Activated T-helper 1 cell treated with anti-CD3 and anti-CD28 coated beads, Interleukin-12 subunit alpha, Interleukin-12 subunit beta, Interleukin-2, Interleukin-4 antibody, amounts not matched to agents 30 ng/mL and 10 ng/mL and 1 ng/mL, durations not matched to agents 14 hours and 24 hours and 36 hours (primary cell): ENCODE results near the gene TUBB8. TPM values are rescaled to one million over a fixed set of nuclear protein-coding genes. Genes with fewer than 3 reads are reported as not detected.
"Not testable (repeated sequence)": the region's sequence is repeated elsewhere in the genome, so short reads cannot be mapped to it uniquely, and the experiment has no call there.

Experiments used
- DNase-seq: peaks from one replicate; pipeline ENCODE4 v3.0.0; 2021; ENCODE audit warnings: low spot score
- H3K27ac Mint-ChIP-seq: one replicate; pipeline ENCODE4 v1.8.0; 2021; ENCODE audit warnings: mild to moderate bottlenecking, mixed read lengths
- H3K27me3 Mint-ChIP-seq: one replicate; pipeline ENCODE4 v1.8.0; 2022; ENCODE audit warnings: mild to moderate bottlenecking, moderate library complexity, mixed read lengths; ENCODE audit not compliant: insufficient read depth
- H3K36me3 Mint-ChIP-seq: one replicate; pipeline ENCODE4 v1.8.0; 2021; ENCODE audit warnings: low read depth, mixed read lengths
- H3K4me1 Mint-ChIP-seq: one replicate; pipeline ENCODE4 v1.8.0; 2021; ENCODE audit warnings: low read depth, mixed read lengths
- H3K4me3 Mint-ChIP-seq: one replicate; pipeline ENCODE4 v1.8.0; 2021; ENCODE audit warnings: mild to moderate bottlenecking, moderate library complexity, mixed read lengths
- H3K9me3 Mint-ChIP-seq: one replicate; pipeline ENCODE4 v1.8.0; 2021; ENCODE audit warnings: mixed read lengths
- intact Hi-C: fragments of 100-400 bp; cut with micrococcal nuclease; formaldehyde crosslinking; loops from one replicate; pipeline ENCODE4 v1.15.1; 2024
- total RNA-seq: library from RNA; stranded (reverse); gene quantifications from 2 replicates; pipeline ENCODE4 v1.2.3, GENCODE V29; 2022

TUBB8 gene
- total RNA-seq, 1 donor from 2014 or later: not detected

DNA sequence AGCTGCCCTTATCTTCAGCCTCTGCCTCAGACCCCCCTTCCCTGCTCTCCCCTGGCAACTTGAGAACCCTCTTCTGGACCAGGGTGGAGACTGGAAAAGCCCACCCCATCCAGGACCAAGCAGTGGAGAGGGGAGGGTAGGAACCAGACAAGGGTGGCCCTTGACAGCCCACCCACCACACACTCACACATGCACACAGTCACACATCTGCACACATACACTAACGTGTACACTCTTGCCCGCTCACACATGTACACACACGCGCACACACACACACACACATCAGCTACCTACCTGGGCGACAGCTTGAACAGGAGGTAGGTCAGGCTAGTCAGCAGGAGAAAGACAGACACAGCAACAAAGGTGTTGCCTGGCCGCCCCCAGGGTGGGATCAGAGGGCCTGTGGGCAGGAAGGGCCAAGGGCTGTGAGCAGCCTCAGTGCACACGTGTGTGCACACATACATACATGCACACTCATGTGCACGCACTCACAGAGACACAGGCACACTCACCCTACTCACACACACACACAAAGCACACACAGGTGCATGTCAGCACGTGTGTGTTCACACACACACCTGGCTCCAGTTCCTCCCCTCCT is 34.9 kb upstream of the TUBB8 start:
- Mint-ChIP-seq H3K4me3 (no peak overlapping the region), H3K4me1 (no peaks in the 10 kb centered on the region), H3K27me3 (peaks cover 4% of the 10 kb centered on the region), H3K36me3 (no peaks in the 10 kb centered on the region), H3K27ac (no peak overlapping the region), H3K9me3 (no peaks in the 10 kb centered on the region)
- no peak for DNase-seq
- intact Hi-C loops: no loop called here

- intact Hi-C loops: no loop called here
- H3K27ac Mint-ChIP-seq: no peak overlapping the region
- H3K9me3 Mint-ChIP-seq: no peaks in the 10 kb centered on the region
- H3K4me3 Mint-ChIP-seq: no peak overlapping the region
- H3K36me3 Mint-ChIP-seq: no peaks in the 10 kb centered on the region
- peaks cover 10% of the 10 kb centered on the region for H3K27me3 Mint-ChIP-seq
- no peaks in the 10 kb centered on the region for H3K4me1 Mint-ChIP-seq
- DNase-seq: no peak
Observed at GRCh38 chr10:80477-81105, 31.5 kb upstream of the TUBB8 start.

DNA sequence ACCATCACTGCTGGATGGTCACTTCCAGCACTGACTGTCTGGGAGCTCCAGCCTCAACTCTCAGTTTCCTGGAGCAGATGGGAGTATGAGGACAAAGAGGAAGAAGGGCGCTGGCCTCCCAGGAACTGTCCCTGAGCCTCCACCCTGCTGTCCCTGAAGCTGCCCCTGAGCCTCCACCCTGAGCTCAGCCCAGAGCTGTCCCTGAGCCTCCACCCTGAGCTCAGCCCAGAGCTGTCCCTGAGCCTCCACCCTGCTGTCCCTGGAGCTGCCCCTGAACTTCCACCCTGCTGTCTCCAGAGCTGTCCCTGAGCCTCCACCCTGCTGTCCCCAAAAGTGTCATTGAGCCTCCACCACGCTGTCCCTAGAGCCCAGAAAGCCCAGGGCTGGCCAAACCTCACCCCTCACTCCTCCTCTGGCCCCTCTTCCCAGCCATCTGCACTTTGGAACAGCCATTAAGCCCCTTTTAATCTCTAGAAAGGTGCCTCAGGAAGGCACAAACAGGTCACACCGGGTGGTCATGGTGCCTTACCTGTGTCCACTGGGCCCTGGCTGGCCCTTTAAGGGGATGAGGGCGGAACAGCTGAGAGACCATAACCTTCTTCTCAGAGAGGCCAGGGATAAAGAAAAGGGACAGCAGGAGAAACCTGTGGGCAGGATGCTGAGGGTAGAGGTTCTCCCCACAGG is 30.6 kb upstream of the TUBB8 start:
- H3K4me1 Mint-ChIP-seq: no peaks in the 10 kb centered on the region
- no peak for DNase-seq
- H3K27ac Mint-ChIP-seq: no peak overlapping the region
- no peak overlapping the region for H3K4me3 Mint-ChIP-seq
- peaks cover 15% of the 10 kb centered on the region for H3K27me3 Mint-ChIP-seq
- H3K36me3 Mint-ChIP-seq: no peaks in the 10 kb centered on the region
- intact Hi-C loops: no loop called here
- H3K9me3 Mint-ChIP-seq: no peaks in the 10 kb centered on the region

DNA sequence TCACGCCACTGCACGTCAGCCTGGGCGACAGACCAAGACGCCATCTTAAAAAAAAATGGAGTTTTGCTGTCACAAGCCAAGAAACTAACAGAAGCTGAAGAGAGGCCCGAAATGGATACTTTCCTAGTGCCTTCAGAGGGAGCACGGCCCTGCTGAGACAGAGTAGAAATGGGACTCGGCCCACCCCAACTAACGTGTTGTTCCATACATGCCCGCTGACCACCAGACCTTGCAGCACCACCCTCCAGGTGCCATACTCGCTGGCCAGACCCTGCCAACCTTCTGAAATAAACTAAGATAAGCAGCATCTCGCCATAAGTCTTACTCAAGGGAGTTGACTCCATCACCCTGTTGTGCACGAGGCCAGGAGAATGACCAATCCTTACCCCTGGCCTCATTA is 29.5 kb upstream of the TUBB8 start:
- Mint-ChIP-seq H3K36me3 (no peaks in the 10 kb centered on the region), H3K27ac (no peak overlapping the region)
- no peak for DNase-seq

DNA sequence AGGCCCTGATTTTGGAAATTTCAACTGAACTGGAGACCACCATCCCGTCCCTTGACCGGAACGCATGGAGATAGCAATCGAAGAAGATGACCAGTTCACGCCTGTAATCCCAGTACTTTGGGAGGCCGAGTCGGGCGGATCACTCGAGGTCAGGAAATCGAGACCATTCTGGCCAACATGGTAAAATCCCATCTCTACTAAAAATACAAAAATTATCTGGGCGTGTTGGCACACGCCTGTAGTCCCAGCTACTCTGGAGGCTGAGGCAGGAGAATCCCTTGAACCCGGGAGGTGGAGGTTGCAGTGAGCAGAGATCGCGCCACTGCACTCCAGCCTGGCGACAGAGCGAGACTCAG is 25.1 kb upstream of the TUBB8 start:
- H3K9me3 Mint-ChIP-seq, H3K36me3 Mint-ChIP-seq, intact Hi-C loops, H3K27ac Mint-ChIP-seq, DNase-seq, H3K4me1 Mint-ChIP-seq: not testable (repeated sequence)
- Mint-ChIP-seq H3K27me3 (peaks cover 29% of the 10 kb centered on the region), H3K4me3 (peak overlapping the region; percentile 78)

More for the DNA sequence above, 29.5 kb upstream of the TUBB8 start:
- Mint-ChIP-seq H3K9me3 (no peaks in the 10 kb centered on the region), H3K27me3 (peaks cover 22% of the 10 kb centered on the region), H3K4me1 (no peaks in the 10 kb centered on the region), H3K4me3 (no peak overlapping the region)
- intact Hi-C loops: no loop called here

- H3K9me3 Mint-ChIP-seq, H3K27ac Mint-ChIP-seq, intact Hi-C loops, H3K36me3 Mint-ChIP-seq, H3K4me1 Mint-ChIP-seq: not testable (repeated sequence)
- H3K4me3 Mint-ChIP-seq: peak overlapping the region; percentile 78
- peak; percentile 18 for DNase-seq
- H3K27me3 Mint-ChIP-seq: peaks cover 24% of the 10 kb centered on the region
Observed at GRCh38 chr10:73543-74265, 24.6 kb upstream of the TUBB8 start.

DNA sequence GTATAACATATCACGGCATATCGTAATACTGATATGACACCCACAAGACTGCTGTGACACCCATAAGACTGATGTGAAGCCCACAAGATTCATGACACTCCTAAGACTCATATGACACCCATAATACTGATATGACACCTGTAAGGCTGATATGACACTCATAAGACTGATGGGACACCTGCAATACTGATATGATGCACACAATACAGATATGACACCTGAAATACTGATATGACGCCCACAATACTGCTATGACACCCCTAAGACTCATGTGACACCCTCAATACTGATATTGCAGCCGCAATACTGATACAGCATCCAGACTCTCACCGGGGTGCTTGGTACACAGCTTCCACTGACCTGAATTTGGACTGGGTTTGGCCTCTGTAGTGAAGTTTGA is 19.1 kb upstream of the TUBB8 start:
- H3K36me3 Mint-ChIP-seq, H3K4me3 Mint-ChIP-seq, H3K27ac Mint-ChIP-seq, H3K4me1 Mint-ChIP-seq, DNase-seq, intact Hi-C loops, H3K9me3 Mint-ChIP-seq: not testable (repeated sequence)
- peaks cover 12% of the 10 kb centered on the region for H3K27me3 Mint-ChIP-seq

DNA sequence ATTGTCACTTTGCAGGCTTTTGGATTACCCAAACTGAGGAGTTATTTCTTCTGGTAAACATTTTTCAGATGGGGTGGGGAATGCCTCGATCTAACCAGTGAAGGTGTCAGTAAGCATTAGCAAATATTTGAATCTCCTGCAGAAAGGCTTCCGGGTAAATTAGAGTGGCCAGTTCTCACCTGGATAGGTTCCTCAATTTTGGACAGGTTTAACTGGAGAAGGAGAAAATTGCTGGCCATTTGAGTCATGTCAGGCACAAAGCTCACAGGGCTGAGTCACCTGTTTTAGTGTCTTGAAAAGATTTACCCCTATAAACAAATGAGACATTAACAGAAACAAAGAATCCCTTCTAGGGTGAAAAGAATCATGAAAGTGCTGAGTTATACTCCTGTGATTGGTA is 830 bp upstream of the TUBB8 start:
- H3K4me3 Mint-ChIP-seq, H3K4me1 Mint-ChIP-seq: not testable (repeated sequence)

DNA sequence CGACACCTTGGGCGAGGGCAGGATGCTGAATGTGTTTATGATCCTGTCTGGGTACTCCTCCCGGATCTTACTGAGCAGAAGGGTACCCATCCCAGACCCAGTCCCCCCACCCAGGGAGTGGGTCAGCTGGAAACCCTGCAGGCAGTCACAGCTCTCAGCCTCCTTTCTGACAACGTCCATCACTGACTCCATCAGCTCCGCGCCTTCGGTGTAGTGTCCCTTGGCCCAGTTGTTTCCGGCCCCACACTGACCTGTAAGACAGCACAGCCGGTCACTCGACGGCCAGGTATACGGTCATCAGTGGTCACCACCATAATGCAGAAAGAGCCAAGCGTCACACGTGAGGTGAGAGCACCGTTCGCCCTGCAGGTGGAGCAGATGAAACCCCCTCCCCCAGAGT is 1.2 kb downstream of the TUBB8 start:
- H3K9me3 Mint-ChIP-seq, DNase-seq, H3K36me3 Mint-ChIP-seq, H3K27ac Mint-ChIP-seq, H3K4me1 Mint-ChIP-seq, intact Hi-C loops, H3K4me3 Mint-ChIP-seq, H3K27me3 Mint-ChIP-seq: not testable (repeated sequence)

More for the DNA sequence above, 830 bp upstream of the TUBB8 start:
- H3K27me3 Mint-ChIP-seq, H3K9me3 Mint-ChIP-seq, intact Hi-C loops, H3K27ac Mint-ChIP-seq, DNase-seq, H3K36me3 Mint-ChIP-seq: not testable (repeated sequence)

DNA sequence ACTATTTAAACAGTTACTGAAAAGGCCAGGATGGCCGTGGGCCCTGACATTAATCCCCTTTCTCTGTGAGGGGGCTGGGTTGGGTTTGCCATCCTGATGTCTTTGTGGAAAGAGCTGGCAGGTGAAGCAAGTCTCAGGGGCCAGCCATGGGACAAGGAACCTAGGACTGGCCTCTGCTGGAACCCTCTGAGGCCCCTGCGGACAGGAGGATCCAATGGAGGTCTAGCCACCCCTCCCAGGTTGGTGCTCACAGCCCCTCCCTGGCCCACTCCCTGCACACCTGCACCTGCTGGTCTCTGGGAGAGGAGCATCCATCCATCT is 35.8 kb downstream of the TUBB8 start:
- H3K27me3 Mint-ChIP-seq, H3K9me3 Mint-ChIP-seq, H3K4me3 Mint-ChIP-seq, H3K27ac Mint-ChIP-seq, H3K4me1 Mint-ChIP-seq, H3K36me3 Mint-ChIP-seq, intact Hi-C loops, DNase-seq: not testable (repeated sequence)

- H3K4me3 Mint-ChIP-seq, H3K27ac Mint-ChIP-seq, intact Hi-C loops, H3K36me3 Mint-ChIP-seq, H3K4me1 Mint-ChIP-seq, DNase-seq, H3K9me3 Mint-ChIP-seq, H3K27me3 Mint-ChIP-seq: not testable (repeated sequence)
Observed at GRCh38 chr10:12444-13314, 36.4 kb downstream of the TUBB8 start.

GRCh38 chr10:11260-11659 is 37.8 kb downstream of the TUBB8 start:
- DNase-seq, H3K4me1 Mint-ChIP-seq, H3K27ac Mint-ChIP-seq, H3K4me3 Mint-ChIP-seq, intact Hi-C loops, H3K9me3 Mint-ChIP-seq, H3K27me3 Mint-ChIP-seq, H3K36me3 Mint-ChIP-seq: not testable (repeated sequence)
